Fibroblast of skin of scalp (primary cell): ENCODE results near the gene SMC1B.
"Not testable (repeated sequence)": the region's sequence is repeated elsewhere in the genome, so short reads cannot be mapped to it uniquely, and the experiment has no call there.

ENCODE experiments used
- DNase-seq: peaks from one replicate; pipeline ENCODE4 v3.0.0-alpha.2; 2013

The SMC1B gene

DNA sequence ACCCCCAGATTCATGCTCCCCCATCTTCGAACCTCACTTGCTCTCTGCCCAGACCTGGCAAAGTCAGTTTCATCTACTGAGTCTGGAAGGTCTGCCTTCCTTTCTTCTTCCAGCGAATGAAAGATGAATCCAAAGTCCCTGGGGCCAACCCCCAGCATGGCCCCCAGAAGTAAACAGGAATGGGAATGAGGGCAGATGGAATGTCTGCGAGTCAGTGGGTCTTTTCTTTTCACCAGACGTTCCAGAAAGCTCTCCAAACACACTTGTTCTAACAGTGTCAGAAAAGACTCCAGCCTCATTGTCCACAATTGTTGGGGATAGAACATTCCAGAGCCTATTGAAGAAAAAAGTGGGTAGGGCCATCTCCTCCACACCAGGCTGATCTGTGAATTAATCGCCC, 28.7 kb upstream of the SMC1B start:
- peak; percentile 30 for DNase-seq

DNA sequence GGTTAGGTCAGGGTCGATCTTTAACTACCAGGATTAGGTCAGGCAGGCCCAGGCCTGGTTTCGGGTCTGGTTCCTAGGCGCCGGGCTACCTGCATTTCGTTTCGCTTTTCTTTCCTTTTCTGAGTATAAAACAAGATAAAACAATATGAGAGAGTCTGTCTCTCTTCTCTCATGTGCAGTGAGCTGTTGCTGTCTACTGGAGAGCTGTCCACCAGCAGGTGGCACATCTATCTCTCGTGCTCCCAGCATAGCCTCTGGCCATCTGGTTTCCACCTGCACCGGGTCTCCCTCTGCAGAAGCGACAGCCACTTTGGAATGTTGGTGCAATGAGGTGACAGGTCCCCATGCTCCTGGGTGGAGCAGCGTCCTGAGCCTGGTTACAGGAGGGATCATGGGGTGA, 27.7 kb upstream of the SMC1B start:
- peak; percentile 72 for DNase-seq

- DNase-seq, result not testable (repeated sequence)
Measured at GRCh38 chr22:45440688-45441087, 27.3 kb upstream of the SMC1B start.

GRCh38 chr22:45438336-45438735, 24.9 kb upstream of the SMC1B start:
- DNase-seq, result no peak

DNA sequence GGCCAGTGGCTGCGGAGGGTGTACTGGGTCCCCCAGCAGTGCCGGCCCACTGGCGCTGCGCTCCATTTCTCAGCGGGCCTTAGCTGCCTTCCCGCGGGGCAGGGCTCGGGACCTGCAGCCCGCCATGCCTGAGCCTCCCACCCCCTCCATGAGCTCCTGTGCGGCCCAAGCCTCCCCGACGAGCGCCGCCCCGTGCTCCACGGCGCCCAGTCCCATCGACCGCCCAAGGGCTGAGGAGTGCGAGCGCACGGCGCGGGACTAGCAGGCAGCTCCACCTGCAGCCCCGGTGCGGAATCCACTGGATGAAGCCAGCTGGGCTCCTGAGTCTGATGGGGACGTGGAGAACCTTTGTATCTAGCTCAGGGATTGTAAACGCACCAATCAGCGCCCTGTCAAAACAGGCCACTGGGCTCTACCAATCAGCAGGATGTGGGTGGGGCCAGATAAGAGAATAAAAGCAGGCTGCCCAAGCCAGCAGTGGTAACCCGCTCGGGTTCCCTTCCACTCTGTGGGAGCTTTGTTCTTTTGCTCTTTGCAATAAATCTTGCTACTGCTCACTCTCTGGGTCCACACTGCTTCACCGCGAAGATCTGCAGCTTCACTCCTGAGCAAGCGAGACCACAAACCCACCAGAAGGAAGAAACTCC, 23.6 kb upstream of the SMC1B start:
- DNase-seq, result not testable (repeated sequence)

GRCh38 chr22:45435544-45436139, 22.2 kb upstream of the SMC1B start:
- DNase-seq, result peak; percentile 91

DNA sequence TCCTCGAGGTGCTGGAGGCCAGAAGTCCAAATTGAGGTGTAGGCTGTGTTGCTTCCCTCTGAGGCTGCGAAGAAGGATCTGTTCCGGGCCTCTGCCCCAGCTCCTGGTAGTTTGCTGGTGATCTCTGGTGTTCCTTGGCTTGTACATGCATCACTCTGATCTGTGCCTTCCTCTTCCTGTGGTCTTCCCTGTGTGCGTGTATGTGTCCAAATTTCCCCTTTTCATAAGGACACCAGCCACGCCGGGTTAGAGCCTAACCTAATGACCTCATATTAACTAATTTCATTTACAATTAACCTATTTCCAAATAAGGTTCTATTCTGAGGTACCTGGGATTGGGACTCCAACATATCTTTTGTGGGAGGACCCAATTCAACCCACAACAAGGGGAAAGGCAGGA, 21.6 kb upstream of the SMC1B start:
- no peak for DNase-seq

DNA sequence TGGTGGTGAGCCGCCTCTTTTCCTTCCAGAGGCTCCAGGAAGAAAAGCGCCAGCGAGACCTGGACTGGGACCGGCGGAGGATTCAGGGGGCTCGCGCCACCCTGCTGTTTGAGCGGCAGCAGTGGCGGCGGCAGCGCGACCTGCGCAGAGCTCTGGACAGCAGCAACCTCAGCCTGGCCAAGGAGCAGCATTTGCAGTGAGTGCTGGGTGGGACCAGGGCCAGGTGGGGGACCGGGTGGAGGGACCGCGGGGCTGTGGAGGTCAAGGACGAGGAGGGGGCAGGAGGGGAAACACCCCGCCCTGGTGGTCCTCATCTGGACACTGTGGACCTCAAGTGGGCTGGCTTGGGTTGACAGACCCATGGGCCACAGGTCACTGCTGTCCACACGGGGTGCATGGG, 17.5 kb upstream of the SMC1B start:
- DNase-seq, result no peak

DNA sequence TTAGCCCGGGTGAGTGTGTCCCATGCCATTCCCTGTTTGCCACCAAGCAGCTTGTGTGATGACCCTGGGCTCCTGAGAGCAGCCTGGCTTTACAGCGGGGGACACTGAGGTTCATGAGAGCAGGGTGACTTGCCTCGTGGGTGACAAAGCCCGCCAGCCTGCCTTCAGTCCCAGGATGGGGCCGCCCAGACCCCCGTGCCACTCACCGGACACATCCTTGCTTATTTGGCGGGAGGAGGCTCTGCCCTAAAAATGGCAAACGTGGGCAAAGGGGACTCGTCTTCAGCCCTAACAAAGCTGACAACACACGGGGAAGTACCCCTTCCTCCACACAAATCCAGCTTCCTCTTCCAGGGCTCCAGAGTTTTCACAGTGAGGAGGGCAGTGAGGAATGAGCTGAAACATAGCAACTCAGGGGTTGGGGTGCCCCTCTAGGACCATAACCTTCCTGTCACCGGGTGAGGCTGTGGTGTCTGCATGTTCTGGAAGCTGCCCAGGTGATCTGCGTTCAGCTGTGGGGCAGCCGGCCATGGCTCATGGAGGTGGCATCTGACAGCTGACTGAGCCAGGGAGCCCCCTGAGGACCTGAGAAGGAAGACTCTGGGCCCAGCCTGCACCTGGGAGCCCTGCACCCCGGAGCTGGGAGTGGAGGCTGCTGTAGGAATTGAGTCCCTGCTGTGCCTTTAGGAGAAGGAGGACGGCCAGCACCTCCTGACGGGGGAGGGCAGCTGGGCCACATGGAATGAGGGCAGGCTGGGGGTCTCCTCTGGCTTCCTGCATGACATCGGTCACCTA, 16.8 kb upstream of the SMC1B start:
- DNase-seq, result no peak

DNA sequence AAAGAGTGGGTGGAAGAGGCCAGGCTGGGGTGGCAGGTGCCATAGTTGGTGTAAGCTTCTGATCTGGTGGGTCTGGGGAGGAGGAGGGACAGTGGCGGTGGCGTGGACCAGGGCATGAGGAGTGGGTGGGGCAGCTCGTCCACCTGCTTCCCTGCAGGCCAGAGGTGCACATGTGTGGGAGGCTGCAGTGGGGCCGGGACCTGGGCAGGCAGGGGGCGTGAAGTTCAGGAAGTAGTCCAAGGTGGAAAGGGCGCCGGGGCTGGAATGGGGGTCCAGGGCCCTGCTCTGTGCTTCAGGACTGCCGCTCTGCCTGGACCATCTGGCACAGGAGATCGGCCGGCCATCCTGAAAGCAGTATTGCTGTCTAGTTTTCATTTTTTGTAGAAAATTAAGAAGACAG, 16.0 kb upstream of the SMC1B start:
- DNase-seq, result no peak

GRCh38 chr22:45428391-45429385, 15.3 kb upstream of the SMC1B start:
- DNase-seq, result no peak

- no peak for DNase-seq
Measured at GRCh38 chr22:45427114-45427513, 13.7 kb upstream of the SMC1B start.

- no peak for DNase-seq
Measured at GRCh38 chr22:45426387-45426786, 13.0 kb upstream of the SMC1B start.

- DNase-seq, result no peak
Measured at GRCh38 chr22:45425531-45426265, 12.3 kb upstream of the SMC1B start.

- peak; percentile 24 for DNase-seq
Measured at GRCh38 chr22:45425101-45425500, 11.7 kb upstream of the SMC1B start.

- DNase-seq, result peak; percentile 27
Measured at GRCh38 chr22:45424241-45424731, 10.9 kb upstream of the SMC1B start.

- no peak for DNase-seq
Measured at GRCh38 chr22:45423524-45423923, 10.1 kb upstream of the SMC1B start.

DNA sequence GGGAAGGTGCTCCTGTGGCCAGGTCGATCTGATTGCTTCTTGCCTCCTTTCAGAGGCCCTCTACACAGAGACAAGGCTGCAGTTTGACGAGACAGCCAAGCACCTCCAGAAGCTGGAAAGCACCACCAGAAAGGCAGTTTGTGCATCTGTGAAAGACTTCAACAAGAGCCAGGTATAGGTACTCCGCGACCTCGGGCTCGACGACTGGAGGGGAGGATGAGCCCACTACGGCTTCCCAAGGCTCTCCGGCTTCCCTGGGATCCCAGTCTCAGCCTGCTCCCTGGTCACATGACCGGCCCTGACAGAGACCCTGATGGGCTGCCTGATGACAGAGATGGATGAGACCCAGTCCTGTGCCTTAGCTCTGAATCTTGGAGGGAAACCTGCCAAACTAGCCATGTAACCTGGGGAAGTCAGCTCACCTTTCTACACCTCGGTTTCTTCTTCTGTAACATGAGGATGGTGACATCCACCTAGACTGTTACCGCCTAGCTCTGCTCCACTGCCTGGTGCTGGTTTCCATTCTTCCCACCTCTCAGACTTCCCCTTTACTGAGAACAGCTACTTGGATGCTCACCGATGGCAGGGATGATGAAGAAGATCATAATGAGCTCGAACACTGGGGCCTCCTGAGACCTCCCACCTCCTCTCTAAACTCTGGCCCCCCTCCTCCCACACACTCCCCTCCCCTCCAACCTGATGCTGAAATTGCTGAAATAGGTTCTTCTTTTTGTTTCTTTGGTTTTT, 9.0 kb upstream of the SMC1B start:
- no peak for DNase-seq

- no peak for DNase-seq
Measured at GRCh38 chr22:45421349-45422055, 8.1 kb upstream of the SMC1B start.

GRCh38 chr22:45420539-45420938, 7.1 kb upstream of the SMC1B start:
- no peak for DNase-seq
